Measurements from ENCODE around the gene DDX1.
"Not testable (repeated sequence)": the region's sequence is repeated elsewhere in the genome, so short reads cannot be mapped to it uniquely, and the experiment has no call there.

Gene DDX1

DNA sequence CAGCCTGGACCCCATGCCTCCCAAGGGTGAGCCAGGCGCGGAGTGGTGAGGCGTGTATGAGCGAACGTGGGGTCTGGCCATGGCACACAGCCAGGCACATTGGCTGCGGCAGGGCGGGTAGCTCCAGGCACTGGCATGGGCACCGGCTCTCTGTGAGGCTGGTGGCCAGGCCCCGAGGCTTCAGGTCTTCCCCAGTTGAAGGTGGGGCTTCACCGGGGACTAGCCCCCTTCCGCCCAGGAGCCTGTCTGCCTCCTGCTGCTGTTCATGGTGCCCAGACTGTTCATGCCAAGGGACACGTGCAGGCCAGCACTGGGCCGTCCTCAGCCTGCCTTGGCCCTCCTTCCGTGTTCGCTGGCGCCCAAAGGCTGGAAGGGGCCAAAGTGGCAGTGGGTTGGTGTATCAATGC, 26.8 kb downstream of the DDX1 start:
- DNase-seq = no peak

GRCh38 chr2:15619076-15619475, 27.4 kb downstream of the DDX1 start:
- DNase-seq = no peak

DNA sequence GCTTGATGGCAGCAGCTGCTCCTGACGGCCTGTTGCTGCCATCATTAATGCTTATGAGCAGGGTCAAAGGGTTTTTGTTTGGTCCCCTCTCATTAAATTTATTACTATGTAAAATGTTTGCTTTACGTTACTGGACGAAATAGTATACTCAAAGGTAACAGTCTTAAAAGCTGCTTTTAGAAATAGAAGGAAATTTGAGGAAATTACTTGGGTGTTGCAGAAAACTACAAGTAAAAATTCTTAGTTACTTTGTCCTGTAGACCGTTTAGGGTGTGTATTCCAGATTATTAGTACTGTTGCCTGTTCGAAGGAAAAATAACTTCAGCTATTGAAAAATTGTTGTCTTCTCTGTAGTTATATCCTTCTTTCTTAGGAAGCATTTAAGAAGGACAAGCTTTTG, 27.8 kb downstream of the DDX1 start:
- DNase-seq = no peak

- no peak for DNase-seq
These were observed 28.3 kb downstream of the DDX1 start for GRCh38 chr2:15619938-15620337.

GRCh38 chr2:15620340-15620739, 28.7 kb downstream of the DDX1 start:
- no peak for DNase-seq

- DNase-seq = no peak
These were observed 29.3 kb downstream of the DDX1 start for GRCh38 chr2:15620857-15621471.

DNA sequence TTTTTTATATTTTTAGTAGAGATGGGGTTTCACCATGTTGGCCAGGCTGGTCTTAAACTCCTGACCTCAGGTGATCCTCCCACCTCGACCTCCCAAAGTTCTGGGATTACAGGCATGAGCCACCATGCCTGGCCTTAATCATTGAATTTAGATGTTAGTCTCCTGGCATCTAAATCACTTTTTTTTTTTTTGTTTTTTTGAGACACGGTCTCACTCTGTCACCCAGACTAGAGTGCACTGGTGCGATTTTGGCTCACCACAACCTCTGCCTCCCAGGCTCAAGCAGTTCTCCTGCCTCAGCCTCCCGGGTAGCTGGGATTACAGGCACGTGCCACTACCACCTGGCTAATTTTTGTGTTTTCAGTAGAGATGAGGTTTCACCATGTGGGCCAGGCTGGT, 29.8 kb downstream of the DDX1 start:
- DNase-seq = not testable (repeated sequence)

GRCh38 chr2:15622214-15622613, 30.5 kb downstream of the DDX1 start:
- no peak for DNase-seq

DNA sequence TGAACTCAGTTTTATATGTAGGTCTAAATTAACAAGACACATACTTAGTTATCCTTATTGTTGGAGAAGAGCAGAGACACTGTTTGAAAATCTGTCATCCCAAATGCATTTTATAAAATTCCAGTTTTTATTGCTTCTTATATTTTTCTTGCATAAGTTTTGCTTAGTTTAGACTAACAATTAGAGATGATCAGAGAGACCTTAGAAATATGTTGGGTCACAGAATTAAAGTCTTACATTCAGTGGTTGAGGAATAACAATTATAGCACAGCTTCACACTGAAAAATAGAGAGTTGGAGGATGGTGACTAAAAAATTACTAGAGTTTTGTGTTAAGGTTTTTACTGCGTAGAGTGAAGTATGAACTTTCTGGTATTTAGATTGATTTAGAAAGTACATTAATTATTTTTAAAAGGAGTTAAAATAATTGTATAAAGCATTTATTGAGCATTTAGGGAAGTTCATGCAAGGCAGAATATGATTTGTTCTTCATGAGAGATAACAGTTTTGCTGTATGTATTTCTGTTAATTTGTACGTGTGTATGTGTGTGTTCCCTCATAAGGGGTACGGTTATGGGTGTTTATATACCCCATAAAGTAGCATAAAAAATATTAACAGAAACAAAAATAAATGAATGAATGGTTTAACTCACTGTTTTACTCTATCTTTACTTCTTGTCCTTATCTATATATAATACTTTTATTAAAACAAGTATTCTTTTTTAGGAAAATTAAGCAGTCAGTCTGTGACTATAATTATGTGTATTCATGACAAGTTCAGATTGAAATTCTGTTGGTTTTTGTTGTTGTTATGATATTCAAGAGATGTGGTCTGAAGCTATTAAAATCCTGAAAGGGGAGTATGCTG, 31.2 kb downstream of the DDX1 start:
- DNase-seq = no peak

DNA sequence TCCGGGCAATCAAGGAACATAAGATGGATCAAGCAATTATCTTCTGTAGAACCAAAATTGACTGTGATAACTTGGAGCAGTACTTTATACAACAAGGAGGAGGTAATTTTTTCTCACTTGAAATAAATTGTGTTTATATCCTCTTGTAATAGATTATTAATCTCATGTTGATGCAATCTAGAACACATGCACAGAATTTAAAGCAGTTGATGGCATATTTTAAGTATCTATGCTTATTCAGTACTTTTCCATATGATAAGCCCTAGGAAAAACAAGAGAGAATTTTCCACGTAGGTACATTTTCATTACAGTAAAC, 31.8 kb downstream of the DDX1 start:
- DNase-seq = no peak

- no peak for DNase-seq
These were observed 32.4 kb downstream of the DDX1 start for GRCh38 chr2:15623898-15624541.

- no peak for DNase-seq
These were observed 33.2 kb downstream of the DDX1 start for GRCh38 chr2:15624903-15625302.

- no peak for DNase-seq
These were observed 33.8 kb downstream of the DDX1 start for GRCh38 chr2:15625344-15626036.

- DNase-seq = no peak
These were observed 34.5 kb downstream of the DDX1 start for GRCh38 chr2:15626126-15626525.

GRCh38 chr2:15626967-15627366, 35.3 kb downstream of the DDX1 start:
- DNase-seq = no peak

- no peak for DNase-seq
These were observed 36.4 kb downstream of the DDX1 start for GRCh38 chr2:15627817-15628684.

DNA sequence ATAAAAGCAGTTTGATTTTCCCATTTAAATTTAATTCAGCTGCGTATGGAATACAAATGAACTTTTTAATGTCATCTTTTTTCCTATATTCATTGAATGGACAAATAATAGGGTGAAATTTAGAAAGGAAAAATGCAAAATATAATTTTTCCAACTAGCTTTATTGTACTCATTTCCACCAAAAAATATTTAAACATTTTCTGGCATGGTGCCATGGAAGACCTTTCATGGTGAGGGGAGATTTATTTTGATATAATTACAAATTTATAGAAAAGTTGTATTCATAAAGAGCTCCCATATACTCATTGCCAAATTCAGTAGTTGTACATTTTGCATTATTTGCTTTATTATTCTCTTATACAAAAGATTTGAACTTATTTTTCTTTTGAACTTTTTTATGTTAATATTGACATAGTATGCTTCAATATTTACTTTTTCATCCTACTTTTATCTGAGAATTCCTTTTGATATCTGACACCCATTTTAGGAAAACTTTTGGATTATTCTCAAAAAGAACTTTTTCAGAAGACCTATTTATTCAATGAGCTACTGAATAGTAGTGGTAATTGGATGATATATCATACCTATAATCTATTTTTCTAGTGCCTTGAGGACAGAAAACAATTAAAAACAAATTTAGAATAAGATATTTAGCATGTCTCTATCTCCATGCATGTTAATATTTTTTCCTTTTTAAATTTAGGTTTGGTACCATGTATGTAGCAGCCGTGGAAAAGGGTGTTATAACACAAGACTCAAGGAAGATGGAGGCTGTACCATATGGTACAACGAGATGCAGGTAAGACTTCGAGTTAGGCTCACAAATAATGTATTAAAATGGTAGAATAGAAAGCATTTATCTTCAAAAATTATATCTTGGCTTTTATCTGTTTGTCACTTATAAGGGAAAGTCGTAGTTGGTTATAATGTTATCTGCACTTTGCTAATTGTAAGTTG, 37.5 kb downstream of the DDX1 start:
- no peak for DNase-seq

DNA sequence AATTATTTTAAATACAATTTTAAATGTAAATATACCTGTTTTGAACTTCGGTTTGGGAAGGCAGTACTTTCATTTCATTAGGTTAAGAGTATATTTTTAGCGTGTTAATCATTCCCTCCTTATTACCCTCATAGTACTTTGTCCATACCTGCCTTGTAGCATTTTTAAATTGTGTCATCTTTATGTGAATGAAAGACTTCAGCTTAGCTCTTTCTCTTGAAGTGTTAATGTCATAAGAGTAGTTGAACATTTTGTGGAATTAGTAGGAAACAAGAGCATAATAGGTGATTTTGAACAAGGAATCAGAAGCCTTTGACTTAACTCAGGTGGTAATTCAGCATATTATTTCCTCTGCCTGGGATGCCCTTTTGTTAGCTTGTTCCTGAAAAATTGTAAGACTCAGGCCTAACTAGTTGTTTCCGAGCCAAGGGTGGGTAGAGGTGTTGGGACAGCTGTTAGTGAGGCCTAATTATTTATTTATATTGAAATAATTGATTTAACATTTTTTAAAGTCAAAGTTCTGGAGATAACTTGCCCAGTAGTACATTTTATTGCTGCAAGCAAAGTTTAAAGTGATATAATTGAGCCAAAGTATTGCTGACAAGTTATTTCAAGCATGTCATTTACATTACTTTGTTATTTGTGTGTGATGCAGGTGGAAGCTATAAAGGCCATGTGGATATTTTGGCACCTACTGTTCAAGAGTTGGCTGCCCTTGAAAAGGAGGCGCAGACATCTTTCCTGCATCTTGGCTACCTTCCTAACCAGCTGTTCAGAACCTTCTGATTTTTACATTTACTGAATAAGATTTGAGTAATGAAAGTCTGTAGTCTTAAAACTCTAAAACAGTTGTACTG, 38.7 kb downstream of the DDX1 start:
- no peak for DNase-seq

DNA sequence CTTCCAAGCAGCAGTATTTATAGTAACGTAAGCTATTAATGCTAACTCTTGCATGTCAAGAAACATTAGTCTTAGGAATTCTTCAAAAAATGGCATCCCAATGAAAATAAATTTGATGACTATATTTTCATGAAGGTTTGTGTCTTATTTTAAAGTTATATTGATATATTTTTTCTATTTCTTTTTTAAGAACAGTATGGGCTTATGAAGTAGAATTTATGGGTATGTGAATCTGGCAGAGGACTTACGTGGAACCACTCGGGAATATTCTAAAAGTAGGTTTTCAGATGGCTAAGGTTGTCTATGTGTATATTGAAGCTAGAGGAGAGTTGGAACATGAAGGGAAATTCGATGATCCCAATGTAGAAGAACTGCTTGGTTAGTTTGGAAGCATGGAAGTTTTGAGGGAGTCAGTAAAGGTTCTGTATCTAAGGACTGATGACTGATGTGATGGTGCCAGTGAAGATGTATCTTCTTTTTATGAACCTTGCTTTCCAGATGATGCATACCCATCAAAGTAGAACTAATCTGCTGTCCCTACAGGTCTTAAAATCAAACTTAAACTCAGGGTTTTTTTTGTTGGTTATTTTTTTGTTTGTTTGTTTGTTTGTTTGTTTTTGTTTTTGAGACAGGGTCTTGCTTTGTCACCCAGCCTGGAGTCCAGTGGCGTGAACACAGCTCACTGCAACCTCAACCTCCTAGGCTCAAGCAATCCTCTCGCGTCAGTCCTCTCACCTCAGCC, 39.5 kb downstream of the DDX1 start:
- no peak for DNase-seq

GRCh38 chr2:15631883-15632282, 40.2 kb downstream of the DDX1 start:
- no peak for DNase-seq

All from activated naive CD4-positive, alpha-beta T cell treated with anti-CD3 and anti-CD28 coated beads, Interleukin-2, amount 50 U/mL, for 16 hours (primary cell).